Aorta (tissue), 5 donors: ENCODE results near the gene CDK19. TPM values are rescaled to one million over a fixed set of nuclear protein-coding genes. Genes with fewer than 3 reads are reported as not detected.
"Not testable (repeated sequence)": the region's sequence is repeated elsewhere in the genome, so short reads cannot be mapped to it uniquely, and the experiment has no call there.

Experiments used
- ATAC-seq: fragments of 200-7000 bp; cut with Tn5 transposase; one replicate; pipeline ENCODE4 v1.9.1; 2022; ENCODE audit warnings: moderate library complexity; ENCODE audit not compliant: low FRiP score
- DNase-seq, 2 donors: peaks; one replicate each; pipeline ENCODE4 v3.0.0-alpha.2; 2020
- H3K27ac ChIP-seq, 2 donors: one replicate each; pipeline ENCODE4 v1.5.1; 2013; ENCODE audit warnings: low read length in 2 of 2, mild to moderate bottlenecking in 2 of 2, moderate library complexity in 2 of 2, control low read depth in 1 of 2, inconsistent platforms in 1 of 2, low read depth in 1 of 2
- H3K27me3 ChIP-seq, 2 donors: one replicate each; pipeline ENCODE4 v1.6.1; 2013; ENCODE audit warnings: control low read depth in 1 of 2, low read length in 1 of 2, mild to moderate bottlenecking in 1 of 2, moderate library complexity in 1 of 2; ENCODE audit not compliant: insufficient read depth in 2 of 2, control insufficient read depth in 1 of 2
- H3K36me3 ChIP-seq, 2 donors: one replicate each; pipeline ENCODE4 v1.6.1; 2013; ENCODE audit warnings: control low read depth in 1 of 2, low read length in 1 of 2, mild to moderate bottlenecking in 1 of 2; ENCODE audit not compliant: insufficient read depth in 2 of 2, control insufficient read depth in 1 of 2
- H3K4me1 ChIP-seq, 2 donors: one replicate each; pipeline ENCODE4 v1.6.1; 2013; ENCODE audit warnings: low read length in 2 of 2, control low read depth in 1 of 2, mild to moderate bottlenecking in 1 of 2, moderate library complexity in 1 of 2; ENCODE audit not compliant: insufficient read depth in 2 of 2, control insufficient read depth in 1 of 2
- H3K4me3 ChIP-seq, 2 donors: one replicate each; pipeline ENCODE4 v1.5.1; 2013; ENCODE audit warnings: low read length in 2 of 2, control low read depth in 1 of 2, mild to moderate bottlenecking in 1 of 2
- H3K9me3 ChIP-seq: one replicate; pipeline ENCODE4 v1.6.1; 2013; ENCODE audit warnings: mild to moderate bottlenecking, low read length; ENCODE audit not compliant: control insufficient read depth
- WGBS, 2 donors: extraction: QIAGEN DNeasy Blood & Tissue Kit; methylation state at CpG; one replicate each; pipeline ENCODE4 v1.1.7; 2013; 5-methylcytosine and 5-hydroxymethylcytosine counted together
- intact Hi-C, 2 donors: fragments of 100-400 bp; cut with DNase I; formaldehyde crosslinking; loops; one replicate each; pipeline versions ENCODE4 v1.14.2 to v1.15.0; 2022
- polyA plus RNA-seq, 2 donors: library from polyadenylated mRNA; stranded (reverse); fragments of 200-250 nt; gene quantifications; one replicate each; pipeline ENCODE4 v1.2.3, GENCODE V29; 2013
- total RNA-seq, 2 donors: library from RNA; stranded (reverse); fragmentation: NEBNext Ultra II Directional; extraction: Animal tissue kit (Norgen Biotek cat#: 25700); gene quantifications; one replicate each; pipeline ENCODE4 v1.2.1, GENCODE V29; 2021
- donor health status: healthy with polysubstance abuse.
- donor health status: Bipolar disorder and iron deficiency.
- donor health status: DM: no; HTN: no; CAD: no.
- donor health status: DM: no; HTN: no; CAD: no.
- donor health status: DM: yes; HTN: yes; CAD: no.

The CDK19 gene
- total and polyA plus RNA-seq, 4 donors: 5.4 to 22.4 (median 12.8) TPM

GRCh38 chr6:110615722-110616121 lies 199.5 kb downstream of the CDK19 start:
- no peaks in the 10 kb centered on the region for H3K4me1 ChIP-seq
- 87 to 96% methylated on average over 1 of the region's 1 CpG for WGBS, 2 donors
- DNase-seq: no peak
- H3K36me3 ChIP-seq: peaks cover 0 to 7% of the 10 kb centered on the region in 2 donors
- no peaks in the 10 kb centered on the region for H3K27me3 ChIP-seq
- no peak overlapping the region for H3K27ac ChIP-seq
- no peak overlapping the region for H3K4me3 ChIP-seq
- intact Hi-C loops: no loop called here
- H3K9me3 ChIP-seq: no peaks in the 10 kb centered on the region
- ATAC-seq: no peak

DNA sequence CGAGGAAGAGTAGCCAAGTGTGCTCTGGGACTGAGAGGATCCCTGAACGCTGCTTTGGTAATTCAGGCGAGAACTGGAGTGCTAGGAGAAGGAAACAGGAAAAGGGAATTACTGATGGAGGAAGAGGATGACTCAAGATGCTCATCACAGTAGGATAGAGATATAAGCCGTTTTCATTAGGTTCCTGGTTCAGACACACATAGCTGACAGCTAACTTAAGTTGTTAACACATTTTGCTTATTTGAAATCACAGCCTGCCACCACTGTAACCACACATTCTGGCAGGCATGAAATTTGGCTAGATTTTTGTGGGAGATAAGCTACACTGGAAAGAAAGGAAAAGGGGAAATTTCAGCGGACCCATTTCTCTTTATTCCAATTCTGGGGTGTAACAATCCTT lies 200.7 kb downstream of the CDK19 start:
- 69 to 83% methylated on average over 5 of the region's 5 CpGs for WGBS, 2 donors
- intact Hi-C loops: no loop called here
- Histone ChIP-seq H3K4me1 (no peaks in the 10 kb centered on the region), H3K36me3 (peaks cover 0 to 7% of the 10 kb centered on the region in 2 donors), H3K4me3 (no peak overlapping the region), H3K27ac (no peak overlapping the region), H3K9me3 (no peaks in the 10 kb centered on the region), H3K27me3 (no peaks in the 10 kb centered on the region)
- ATAC-seq (no peak), DNase-seq (no peak)

DNA sequence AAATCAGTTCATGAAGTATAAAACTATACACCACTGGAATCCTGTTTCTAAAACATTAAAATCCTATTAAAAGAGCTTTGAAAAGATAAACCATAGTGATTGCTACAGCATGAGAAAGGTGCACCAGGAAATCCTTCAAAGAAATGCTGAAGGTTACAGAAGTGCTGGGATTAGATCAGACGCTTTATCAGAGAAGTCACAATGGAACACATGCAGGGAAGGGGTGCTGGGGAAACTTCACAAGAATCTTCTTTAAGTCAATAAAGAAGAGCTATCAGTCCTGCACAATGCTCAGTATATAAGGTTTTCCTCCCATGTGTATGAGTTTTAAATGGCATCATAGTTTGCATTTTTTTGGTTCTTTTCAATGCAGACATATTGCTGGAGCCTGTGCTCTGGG lies 201.2 kb downstream of the CDK19 start:
- WGBS, 2 donors: 97 to 98% methylated on average over 1 of the region's 1 CpG
- no peaks in the 10 kb centered on the region for H3K27me3 ChIP-seq

GRCh38 chr6:110613356-110613755 lies 201.9 kb downstream of the CDK19 start:
- Histone ChIP-seq H3K4me1 (no peaks in the 10 kb centered on the region), H3K4me3 (no peak overlapping the region), H3K36me3 (peaks cover 0 to 6% of the 10 kb centered on the region in 2 donors), H3K27me3 (no peaks in the 10 kb centered on the region), H3K9me3 (no peaks in the 10 kb centered on the region), H3K27ac (no peak overlapping the region)
- ATAC-seq (no peak), DNase-seq (no peak)
- intact Hi-C loops: no loop called here
- 64 to 72% methylated on average over 6 of the region's 6 CpGs for WGBS, 2 donors

More for the DNA sequence above, 201.2 kb downstream of the CDK19 start:
- Histone ChIP-seq H3K36me3 (peaks cover 0 to 6% of the 10 kb centered on the region in 2 donors), H3K4me3 (no peak overlapping the region), H3K27ac (no peak overlapping the region), H3K4me1 (no peaks in the 10 kb centered on the region), H3K9me3 (no peaks in the 10 kb centered on the region)
- intact Hi-C loops: no loop called here
- DNase-seq: no peak
- no peak for ATAC-seq

DNA sequence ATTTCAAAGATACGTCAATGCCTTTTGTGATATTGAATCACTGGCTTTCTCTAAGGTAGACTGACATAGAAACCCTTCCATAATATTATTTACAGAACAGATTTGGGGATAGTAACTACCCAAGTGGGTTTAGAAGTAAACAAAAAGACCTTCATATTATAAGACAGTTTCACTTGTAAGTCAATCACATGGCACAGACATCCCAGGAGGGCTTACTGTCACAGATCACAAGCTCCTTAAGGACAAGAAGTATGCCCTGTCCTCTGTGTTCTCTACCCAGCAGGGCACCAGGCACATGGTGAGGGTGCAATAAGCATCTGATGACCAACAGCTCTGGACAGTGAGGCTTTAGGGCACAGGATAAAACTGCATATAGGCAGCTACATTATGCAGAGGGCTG lies 203.0 kb downstream of the CDK19 start:
- Histone ChIP-seq H3K9me3 (no peaks in the 10 kb centered on the region), H3K27ac (no peak overlapping the region), H3K27me3 (no peaks in the 10 kb centered on the region), H3K36me3 (peaks cover 0 to 6% of the 10 kb centered on the region in 2 donors), H3K4me3 (no peak overlapping the region), H3K4me1 (no peaks in the 10 kb centered on the region)
- no peak for DNase-seq
- 92 to 95% methylated on average over 1 of the region's 1 CpG for WGBS, 2 donors
- intact Hi-C loops: no loop called here
- ATAC-seq: no peak

DNA sequence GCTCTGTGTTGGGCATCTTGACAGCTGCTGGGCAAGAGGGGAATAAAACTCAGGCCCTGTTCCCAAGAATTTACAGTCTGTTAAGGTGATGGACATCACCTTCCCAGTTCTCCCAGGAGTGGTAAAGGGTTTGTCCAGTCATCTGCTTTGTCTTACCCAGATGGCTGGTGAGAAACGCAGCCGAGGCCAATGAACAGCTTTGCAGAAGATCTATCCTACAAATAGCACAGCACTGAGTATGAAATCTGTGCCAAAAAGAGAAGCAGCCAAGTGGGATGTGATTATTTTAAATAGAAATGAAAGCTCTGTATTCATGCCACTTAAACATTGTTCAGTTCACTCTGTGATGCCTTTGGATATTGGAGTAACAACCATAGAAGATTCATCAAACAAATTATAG lies 206.2 kb downstream of the CDK19 start:
- intact Hi-C loops: no loop called here
- peaks cover 0 to 3% of the 10 kb centered on the region in 2 donors for H3K36me3 ChIP-seq
- H3K27me3 ChIP-seq: no peaks in the 10 kb centered on the region
- no peak overlapping the region for H3K4me3 ChIP-seq
- DNase-seq: no peak
- H3K27ac ChIP-seq: no peak overlapping the region
- no peak for ATAC-seq
- H3K4me1 ChIP-seq: no peaks in the 10 kb centered on the region
- 3 to 5% methylated on average over 2 of the region's 2 CpGs for WGBS, 2 donors
- no peaks in the 10 kb centered on the region for H3K9me3 ChIP-seq

GRCh38 chr6:110608151-110608550 lies 207.1 kb downstream of the CDK19 start:
- intact Hi-C loops: no loop called here
- DNase-seq (no peak), ATAC-seq (no peak)
- no peak overlapping the region for H3K27ac ChIP-seq
- H3K36me3 ChIP-seq: peaks cover 0 to 3% of the 10 kb centered on the region in 2 donors
- 98% methylated on average over 2 of the region's 2 CpGs for WGBS, 2 donors
- no peak overlapping the region for H3K4me3 ChIP-seq
- no peaks in the 10 kb centered on the region for H3K4me1 ChIP-seq
- no peaks in the 10 kb centered on the region for H3K27me3 ChIP-seq
- no peaks in the 10 kb centered on the region for H3K9me3 ChIP-seq

- Histone ChIP-seq H3K36me3 (no peaks in the 10 kb centered on the region), H3K4me3 (no peak overlapping the region), H3K27ac (no peak overlapping the region), H3K4me1 (no peaks in the 10 kb centered on the region), H3K9me3 (no peaks in the 10 kb centered on the region), H3K27me3 (no peaks in the 10 kb centered on the region)
- intact Hi-C loops: no loop called here
- DNase-seq (no peak), ATAC-seq (no peak)
- WGBS, 2 donors: 93% methylated on average over 4 of the region's 4 CpGs
Observed at GRCh38 chr6:110606151-110606550, 209.1 kb downstream of the CDK19 start.

DNA sequence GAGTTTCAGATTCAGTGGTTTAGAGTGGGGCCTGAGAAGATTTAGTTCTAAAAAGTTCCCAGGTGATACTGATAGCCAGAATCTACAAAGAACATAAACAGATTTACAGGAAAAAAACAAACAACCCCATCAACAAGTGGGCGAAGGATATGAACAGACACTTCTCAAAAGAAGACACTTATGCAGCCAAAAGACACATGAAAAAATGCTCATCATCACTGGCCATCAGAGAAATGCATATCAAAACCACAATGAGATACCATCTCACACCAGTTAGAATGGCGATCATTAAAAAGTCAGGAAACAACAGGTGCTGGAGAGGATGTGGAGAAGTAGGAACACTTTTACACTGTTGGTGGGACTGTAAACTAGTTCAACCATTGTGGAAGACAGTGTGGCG lies 214.6 kb downstream of the CDK19 start:
- intact Hi-C loops, H3K4me1 ChIP-seq, H3K27me3 ChIP-seq, H3K4me3 ChIP-seq, H3K36me3 ChIP-seq, H3K27ac ChIP-seq, DNase-seq, H3K9me3 ChIP-seq, ATAC-seq: not testable (repeated sequence)
- WGBS, 2 donors: 96 to 100% methylated on average over 1 of the region's 3 CpGs
